Breast epithelium (tissue), 4 donors: ENCODE results near the gene SLC28A3. TPM values are rescaled to one million over a fixed set of nuclear protein-coding genes. Genes with fewer than 3 reads are reported as not detected.

Experiments
- DNase-seq, 2 donors: peaks; one replicate each; pipeline ENCODE4 v3.0.0-alpha.2; 2019; ENCODE audit warnings: low spot score in 2 of 2
- H3K27ac ChIP-seq, 2 donors: fragments of 200-600 bp; sonication (generic) in 1 of 2; one replicate each; pipeline ENCODE4 v1.5.1; 2016 to 2019; ENCODE audit warnings: mild to moderate bottlenecking in 1 of 2
- H3K27me3 ChIP-seq, 2 donors: fragments of 200-600 bp; sonication (generic) in 1 of 2; one replicate each; pipeline versions ENCODE4 v1.5.1 to v1.6.0; 2017 to 2019; ENCODE audit warnings: control low read depth in 1 of 2, mild to moderate bottlenecking in 1 of 2
- H3K36me3 ChIP-seq: fragments of 200-600 bp; one replicate; pipeline ENCODE4 v1.5.1; 2019
- H3K4me1 ChIP-seq, 2 donors: fragments of 200-600 bp; sonication (generic); one replicate each; pipeline ENCODE4 v1.5.1; 2016 to 2019; ENCODE audit warnings: control low read depth in 1 of 2
- H3K4me3 ChIP-seq, 3 donors: fragments of 200-600 bp; sonication (generic); 1 replicate in 2 of 3; 2 replicates in 1 of 3; pipeline ENCODE4 v1.5.1; 2016 to 2019; ENCODE audit warnings: mild to moderate bottlenecking in 3 of 3, moderate library complexity in 2 of 3
- H3K9me3 ChIP-seq, 2 donors: fragments of 200-600 bp; sonication (generic) in 1 of 2; one replicate each; pipeline ENCODE4 v1.5.1; 2016 to 2019; ENCODE audit warnings: control low read depth in 1 of 2
- CTCF ChIP-seq, 3 donors: fragments of 450-650 bp; IDR thresholded peaks; one replicate each; pipeline ENCODE4 v1.5.1; 2016 to 2017; ENCODE audit warnings: antibody characterized with exemption in 3 of 3, mild to moderate bottlenecking in 3 of 3, moderate library complexity in 3 of 3
- POLR2A ChIP-seq: fragments of 450-650 bp; IDR thresholded peaks from one replicate; pipeline ENCODE4 v1.6.1; 2016; ENCODE audit warnings: antibody characterized with exemption, mild to moderate bottlenecking, moderate library complexity
- POLR2AphosphoS5 ChIP-seq, 3 donors: sonication (generic); formaldehyde crosslinking; IDR thresholded peaks; one replicate each; pipeline ENCODE4 v1.6.1; 2017; ENCODE audit warnings: antibody characterized with exemption in 3 of 3
- intact Hi-C: fragments of 100-400 bp; cut with DNase I; formaldehyde crosslinking; loops from one replicate; pipeline ENCODE4 v1.15.1; 2023; ENCODE audit warnings: low total_unique reads
- total RNA-seq, 3 donors: library from RNA; depleted of rRNA; stranded (reverse); fragments of >200 nt; gene quantifications; one replicate each; pipeline ENCODE4 v1.1.0, GENCODE V29; 2016

The SLC28A3 gene
- total RNA-seq, 3 donors from 2014 or later: 0.16 to 52.7 (median 10.5) TPM

- Histone ChIP-seq H3K4me1 (no peaks in the 10 kb centered on the region), H3K4me3 (no peak overlapping the region), H3K27me3 (no peaks in the 10 kb centered on the region), H3K36me3 (no peaks in the 10 kb centered on the region), H3K27ac (no peak overlapping the region), H3K9me3 (no peaks in the 10 kb centered on the region)
- TF ChIP-seq POLR2AphosphoS5 (IDR thresholded peaks at IDR 0.05) (no peak), POLR2A (no peak), CTCF (IDR thresholded peaks at IDR 0.05) (no peak)
- intact Hi-C loops: no loop called here
- DNase-seq: no peak
Observed at GRCh38 chr9:84318981-84319380, 21.6 kb downstream of the SLC28A3 start.

GRCh38 chr9:84317563-84317962 is 23.0 kb downstream of the SLC28A3 start:
- intact Hi-C loops: no loop called here
- Histone ChIP-seq H3K27ac (no peak overlapping the region), H3K36me3 (no peaks in the 10 kb centered on the region), H3K27me3 (no peaks in the 10 kb centered on the region), H3K9me3 (no peaks in the 10 kb centered on the region), H3K4me1 (no peaks in the 10 kb centered on the region), H3K4me3 (no peak overlapping the region)
- TF ChIP-seq CTCF (IDR thresholded peaks at IDR 0.05) (no peak), POLR2A (no peak), POLR2AphosphoS5 (IDR thresholded peaks at IDR 0.05) (no peak)
- no peak for DNase-seq

GRCh38 chr9:84315278-84315877 is 25.2 kb downstream of the SLC28A3 start:
- Histone ChIP-seq H3K4me1 (no peaks in the 10 kb centered on the region), H3K27me3 (no peaks in the 10 kb centered on the region), H3K36me3 (no peaks in the 10 kb centered on the region), H3K9me3 (no peaks in the 10 kb centered on the region), H3K27ac (no peak overlapping the region), H3K4me3 (no peak overlapping the region)
- intact Hi-C loops: no loop called here
- no peak for DNase-seq
- TF ChIP-seq POLR2A (no peak), POLR2AphosphoS5 (IDR thresholded peaks at IDR 0.05) (no peak), CTCF (IDR thresholded peaks at IDR 0.05) (peak; percentile 61 to 75 (median 67))

- H3K4me1 ChIP-seq: no peaks in the 10 kb centered on the region
- H3K36me3 ChIP-seq: no peaks in the 10 kb centered on the region
- TF ChIP-seq CTCF (IDR thresholded peaks at IDR 0.05) (no peak), POLR2AphosphoS5 (IDR thresholded peaks at IDR 0.05) (no peak)
- DNase-seq: no peak
- H3K9me3 ChIP-seq: no peaks in the 10 kb centered on the region
- H3K27me3 ChIP-seq: no peaks in the 10 kb centered on the region
- no peak overlapping the region for H3K27ac ChIP-seq
- intact Hi-C loops: no loop called here
- no peak overlapping the region for H3K4me3 ChIP-seq
Observed at GRCh38 chr9:84314306-84314705, 26.3 kb downstream of the SLC28A3 start.

GRCh38 chr9:84310883-84311282 is 29.7 kb downstream of the SLC28A3 start:
- TF ChIP-seq POLR2AphosphoS5 (IDR thresholded peaks at IDR 0.05) (no peak), POLR2A (no peak), CTCF (IDR thresholded peaks at IDR 0.05) (no peak)
- Histone ChIP-seq H3K27ac (no peak overlapping the region), H3K36me3 (no peaks in the 10 kb centered on the region), H3K4me3 (no peak overlapping the region), H3K27me3 (no peaks in the 10 kb centered on the region), H3K9me3 (no peaks in the 10 kb centered on the region), H3K4me1 (peaks cover 0 to 2% of the 10 kb centered on the region in 2 donors)
- no peak for DNase-seq
- intact Hi-C loops: no loop called here
